K562 (cell line): ENCODE measurements around the gene THADA. TPM values are rescaled to one million over a fixed set of nuclear protein-coding genes. Genes with fewer than 3 reads are reported as not detected.
A peak's percentile ranks its signal among the peaks of the same experiment; 100 is the strongest.

ENCODE experiments used
- ATAC-seq: fragments of 200-7000 bp; cut with Tn5 transposase; 3 replicates; pipeline ENCODE4 v1.9.1; 2020; ENCODE audit warnings: moderate library complexity
- BruUV-seq: library from RNA; stranded (reverse); fragments of 400-500 nt; replicated peaks from 2 replicates; lab custom pipeline; 2021; lab: Mats Ljungman, UMichigan
- CTCF ChIA-PET: fragments of 300-600 bp; formaldehyde crosslinking; extraction: SDS; loops from one replicate; lab custom pipeline; 2021; ENCODE audit warnings: low intra/inter-chr PET ratio; lab: Yijun Ruan, JAX
- POLR2A ChIA-PET: fragments of 300-600, 350-650 bp; sonication (Branson Sonifier 250); formaldehyde crosslinking; extraction: SDS; loops from one replicate; lab custom pipeline; 2021; ENCODE audit warnings: antibody characterized with exemption, inconsistent platforms; lab: Yijun Ruan, JAX
- DNase-seq, 4 experiments: peaks; one replicate each; pipeline versions ENCODE4 v3.0.0 to v3.0.0-alpha.2; 2011 to 2018; ENCODE audit warnings: low spot score in 3 of 4, mixed read lengths in 3 of 4; ENCODE audit errors: extremely low read depth in 1 of 4
- FAIRE-seq: peaks from 2 replicates; lab custom pipeline; 2011; peaks lifted over from hg19 to GRCh38; lab: Jason Lieb, UNC
- H2AFZ ChIP-seq: 2 replicates; pipeline ENCODE4 v1.6.0; 2011; ENCODE audit warnings: low read depth, low read length, control low read depth, inconsistent platforms
- H3K27ac ChIP-seq: fragments of 200-600 bp; 3 replicates; pipeline ENCODE4 v1.8.0; 2011; ENCODE audit warnings: low read depth, mild to moderate bottlenecking, control low read depth, inconsistent platforms, low read length, moderate library complexity, mixed read lengths; ENCODE audit errors: extremely low read depth
- H3K27me3 ChIP-seq, 2 experiments: fragments of 300-600 bp in 1 of 2; 2 replicates in 1 of 2; 3 replicates in 1 of 2; pipeline versions ENCODE4 v1.6.0 to v1.8.0; 2011; ENCODE audit warnings: inconsistent platforms in 2 of 2, low read length in 2 of 2, mild to moderate bottlenecking in 1 of 2, mixed read lengths in 1 of 2, moderate library complexity in 1 of 2; ENCODE audit not compliant: control insufficient read depth in 2 of 2, insufficient read depth in 2 of 2
- H3K36me3 ChIP-seq: fragments of 300-600 bp; 3 replicates; pipeline ENCODE4 v1.8.0; 2011; ENCODE audit warnings: mild to moderate bottlenecking, low read length, inconsistent platforms; ENCODE audit not compliant: control insufficient read depth, insufficient read depth
- H3K4me1 ChIP-seq, 2 experiments: fragments of 200-600 bp in 1 of 2; replicated peaks in 1 of 2; 2 replicates in 1 of 2; 3 replicates in 1 of 2; pipeline versions ENCODE4 v1.5.1 to v1.8.0; 2011; ENCODE audit warnings: inconsistent platforms in 2 of 2, low read length in 2 of 2, mild to moderate bottlenecking in 1 of 2, mixed read lengths in 1 of 2, moderate library complexity in 1 of 2; ENCODE audit not compliant: control insufficient read depth in 2 of 2, insufficient read depth in 2 of 2
- H3K4me2 ChIP-seq: 2 replicates; pipeline ENCODE4 v1.6.1; 2011; ENCODE audit warnings: low read length, control low read depth, inconsistent platforms, mixed read lengths; ENCODE audit not compliant: insufficient read depth
- H3K4me3 ChIP-seq: fragments of 200-600 bp; sonication (generic), shearing (Covaris generic); 2 replicates; pipeline ENCODE4 v1.5.1; 2016; ENCODE audit warnings: control low read depth, inconsistent platforms
- H3K79me2 ChIP-seq: fragments of 200-600 bp; 3 replicates; pipeline ENCODE4 v1.8.0; 2011; ENCODE audit warnings: low read length, inconsistent platforms; ENCODE audit not compliant: control insufficient read depth, insufficient read depth
- H3K9ac ChIP-seq, 2 experiments: 2 replicates each; pipeline versions ENCODE4 v1.6.0 to v1.6.1; 2011; ENCODE audit warnings: low read depth in 2 of 2, low read length in 2 of 2, control low read depth in 1 of 2, inconsistent platforms in 1 of 2, mild to moderate bottlenecking in 1 of 2, mixed read lengths in 1 of 2; ENCODE audit not compliant: insufficient read depth in 1 of 2
- H3K9me1 ChIP-seq: one replicate; pipeline ENCODE4 v1.6.0; 2011; ENCODE audit warnings: inconsistent platforms, mild to moderate bottlenecking, low read length, moderate library complexity; ENCODE audit not compliant: control insufficient read depth, insufficient read depth
- H3K9me3 ChIP-seq: replicated peaks from 2 replicates; pipeline ENCODE4 v1.5.1; 2011; ENCODE audit warnings: low read depth, low read length, inconsistent platforms; ENCODE audit not compliant: control insufficient read depth, insufficient read depth
- H4K20me1 ChIP-seq: replicated peaks from 2 replicates; pipeline ENCODE4 v1.6.1; 2011; ENCODE audit warnings: low read length, inconsistent platforms, mixed read lengths; ENCODE audit not compliant: control insufficient read depth, insufficient read depth
- ADNP ChIP-seq: fragments of 200-800 bp; sonication (Bioruptor generic); IDR thresholded peaks from 2 replicates; pipeline ENCODE4 v1.6.1; 2016; ENCODE audit warnings: missing genetic modification characterization, missing compliant biosample characterization
- BCOR ChIP-seq: fragments of 450-650 bp; IDR thresholded peaks from 2 replicates; pipeline ENCODE4 v1.6.1; 2016
- CBFA2T3 ChIP-seq: fragments of 450-650 bp; IDR thresholded peaks from 2 replicates; pipeline ENCODE4 v1.6.1; 2017
- CBX1 ChIP-seq: sonication (generic); IDR thresholded peaks from 2 replicates; pipeline ENCODE4 v1.6.1; 2016; ENCODE audit warnings: antibody characterized with exemption, low read depth, mild to moderate bottlenecking
- CBX3 ChIP-seq, 2 experiments: IDR thresholded peaks; 1 replicate in 1 of 2; 2 replicates in 1 of 2; pipeline ENCODE4 v1.6.1; 2012; ENCODE audit warnings: inconsistent platforms in 2 of 2, low read length in 2 of 2, borderline replicate concordance in 1 of 2, control low read depth in 1 of 2
- CHD4 ChIP-seq: fragments of 200-600 bp; sonication (generic); IDR thresholded peaks from 3 replicates; pipeline ENCODE4 v1.6.1; 2012; ENCODE audit warnings: low read depth, mild to moderate bottlenecking, mixed read lengths, low read length, inconsistent platforms; ENCODE audit not compliant: insufficient read depth, insufficient replicate concordance, poor library complexity, severe bottlenecking
- CTCFL ChIP-seq: IDR thresholded peaks from 2 replicates; pipeline ENCODE4 v1.6.1; 2011; ENCODE audit warnings: borderline replicate concordance, low read depth, mild to moderate bottlenecking, moderate library complexity, low read length; ENCODE audit not compliant: insufficient read depth, poor library complexity, severe bottlenecking
- FOS ChIP-seq: IDR thresholded peaks from 3 replicates; pipeline ENCODE4 v1.6.1; 2011; ENCODE audit not compliant: insufficient read length; ENCODE audit errors: extremely low read depth
- GTF2E2 ChIP-seq: fragments of 200-800 bp; sonication (Bioruptor generic); IDR thresholded peaks from 2 replicates; pipeline ENCODE4 v1.6.1; 2016; ENCODE audit warnings: missing genetic modification characterization, missing compliant biosample characterization
- HDAC1 ChIP-seq, 2 experiments: fragments of 450-650 bp; IDR thresholded peaks; 2 replicates each; pipeline ENCODE4 v1.6.1; 2016 to 2017; ENCODE audit warnings: inconsistent platforms in 1 of 2, mild to moderate bottlenecking in 1 of 2, moderate library complexity in 1 of 2
- HDAC2 ChIP-seq: fragments of 450-650 bp; IDR thresholded peaks from 2 replicates; pipeline ENCODE4 v1.6.1; 2016; ENCODE audit warnings: mild to moderate bottlenecking
- PTBP1 ChIP-seq: fragments of 200-400 bp; formaldehyde crosslinking; IDR thresholded peaks from 2 replicates; pipeline ENCODE4 v1.6.1; 2017; ENCODE audit warnings: low read depth, low read length
- RAD21 ChIP-seq, 2 experiments: fragments of 250-450 bp in 1 of 2; fragments of 450-650 bp in 1 of 2; sonication (Bioruptor Pico) in 1 of 2; formaldehyde crosslinking in 1 of 2; IDR thresholded peaks in 1 of 2; conservative IDR thresholded peaks in 1 of 2; 2 replicates each; pipeline versions ENCODE4 v1.4.0 to v1.8.0; 2020 to 2022; ENCODE audit warnings: mild to moderate bottlenecking in 2 of 2, moderate library complexity in 1 of 2
- RCOR1 ChIP-seq, 2 experiments: IDR thresholded peaks; 2 replicates each; pipeline ENCODE4 v1.6.1; 2012; ENCODE audit warnings: low read depth in 2 of 2, low read length in 2 of 2, borderline replicate concordance in 1 of 2, improper control_type of control experiment in 1 of 2
- SMAD2 ChIP-seq: fragments of 150-350 bp; IDR thresholded peaks from 2 replicates; pipeline ENCODE4 v1.6.1; 2014; ENCODE audit warnings: low read depth, mild to moderate bottlenecking, low read length
- TCF3 ChIP-seq: sonication (generic); formaldehyde crosslinking; IDR thresholded peaks from 2 replicates; pipeline ENCODE4 v1.4.0; 2020; ENCODE audit warnings: mild to moderate bottlenecking, missing genetic modification reagents
- ZFP36 ChIP-seq: fragments of 150-350 bp; IDR thresholded peaks from 2 replicates; pipeline ENCODE4 v1.6.1; 2018; ENCODE audit warnings: low read length, low read depth; ENCODE audit not compliant: partially characterized antibody
- ZNF263 ChIP-seq: sonication (generic); formaldehyde crosslinking; IDR thresholded peaks from 2 replicates; pipeline ENCODE4 v1.8.0; 2022; ENCODE audit warnings: mild to moderate bottlenecking, missing genetic modification reagents, borderline replicate concordance
- ZNF436 ChIP-seq: fragments of 250-450, 450-650 bp; sonication (Bioruptor Pico); formaldehyde crosslinking; IDR thresholded peaks from 2 replicates; pipeline ENCODE4 v1.7.0; 2020; ENCODE audit warnings: mild to moderate bottlenecking
- WGBS: fragments of 100-300 bp; shearing (Covaris generic); methylation state at CpG from one replicate; pipeline ENCODE4 v1.1.6; 2016; ENCODE audit warnings: low coverage, mixed read lengths; ENCODE audit not compliant: insufficient coverage; ENCODE audit errors: missing lambda C conversion rate; 5-methylcytosine and 5-hydroxymethylcytosine counted together
- in situ Hi-C: fragments of 300-500 bp; cut with MboI; formaldehyde crosslinking; loops from 4 replicates; pipeline ENCODE4 v1.15.0; 2018; ENCODE audit warnings: inconsistent platforms, mixed read lengths
- intact Hi-C: fragments of 100-400 bp; cut with micrococcal nuclease; formaldehyde crosslinking; loops from 2 replicates; pipeline ENCODE4 v1.14.2; 2022
- polyA plus RNA-seq, 8 experiments: library from polyadenylated mRNA; depleted of rRNA in 4 of 8; stranded (reverse) in 5 of 8; unstranded in 3 of 8; fragments of >200 nt; fragmentation: Nextera tagmentation in 2 of 8; fragmentation: Illumina TruSeq in 1 of 8; extraction: Ambion mirVana in 2 of 8; extraction: Trizol in 1 of 8; gene quantifications; 2 replicates each; pipeline versions ENCODE4 v1.2.1 to v1.2.3, GENCODE V29; 2011 to 2014; ENCODE audit warnings: inconsistent platforms in 1 of 8, missing spikeins in 1 of 8
- total RNA-seq, 7 experiments: library from RNA; depleted of rRNA in 6 of 7; stranded (reverse); fragments of >200 nt in 6 of 7; fragmentation: Illumina TruSeq in 2 of 7; extraction: Trizol in 2 of 7; gene quantifications; 2 replicates each; pipeline versions ENCODE4 v1.2.1 to v1.2.3, GENCODE V29; 2011 to 2021; ENCODE audit warnings: low replicate concordance in 1 of 7

The THADA gene
- total and polyA plus RNA-seq, 9 of the 15 experiments (the other 6 are each of a cell fraction or from before 2014, with no cell fraction given) = 17.8 to 34.7 (median 31.9) TPM

DNA sequence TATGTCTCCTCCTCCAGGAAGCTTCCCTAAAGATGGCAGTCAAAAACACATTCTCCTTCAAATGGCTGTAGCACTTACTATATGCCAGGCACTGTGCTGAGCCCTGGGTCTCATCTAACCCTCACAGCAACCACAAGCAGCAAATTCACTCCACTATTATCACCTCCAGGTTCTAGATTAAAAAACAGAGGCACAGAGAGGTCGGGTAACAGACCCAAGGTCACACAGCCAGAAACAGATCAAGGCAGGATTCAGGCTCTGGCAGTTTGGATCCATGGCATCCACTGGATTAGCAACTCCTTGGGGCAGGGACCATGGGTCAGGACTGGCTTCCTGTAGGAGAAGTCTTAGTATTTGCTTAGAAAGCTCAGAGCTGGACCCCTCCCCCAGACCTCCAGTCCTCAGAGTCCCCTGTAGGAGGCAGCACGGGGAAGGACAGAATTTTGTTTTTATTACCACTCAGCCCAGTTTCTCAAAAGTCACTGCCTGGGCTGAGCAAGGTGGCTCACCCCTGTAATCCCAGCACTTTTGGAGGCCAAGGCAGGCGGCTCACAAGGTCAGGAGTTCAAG, 403.8 kb downstream of the THADA start:
- Histone ChIP-seq H3K9ac (peak overlapping the region; percentile 52 to 90; a peak in 3 of 4 replicates), H2AFZ (peak overlapping the region; percentile 88; the same call in 1 of the 2 replicates), H3K36me3 (no peaks in the 10 kb centered on the region), H3K4me1 (peaks cover 65 to 78% of the 10 kb centered on the region in 2 experiments), H3K27ac (peak overlapping the region; percentile 82), H4K20me1 (no peaks in the 10 kb centered on the region), H3K4me3 (no peak overlapping the region), H3K79me2 (no peaks in the 10 kb centered on the region), H3K27me3 (no peaks in the 10 kb centered on the region), H3K4me2 (no peak overlapping the region), H3K9me3 (no peaks in the 10 kb centered on the region), H3K9me1 (no peaks in the 10 kb centered on the region)
- CTCF ChIA-PET = no interaction called here
- DNase-seq = peak in 2 of 4 experiments; percentile 43
- intact Hi-C loops = no loop called here
- POLR2A ChIA-PET = interaction anchor here (0.6 to 1.3 kb wide), 7 partner anchors 13 to 32 kb away, joined by 3 to 8 read pairs (median 4); no protein-coding TSS in a partner anchor
- in situ Hi-C loops = no loop called here
- FAIRE-seq = no peak
- peak; percentile 9; the same call in 1 of the 3 replicates for ATAC-seq
- WGBS = 44% methylated on average over 3 of the region's 3 CpGs
- no TSS peak for BruUV-seq
- 0 out of 2 replicates have a peak, but pooled peaks have one; percentile 21 for TF ChIP-seq TCF3
- 0 out of 4 replicates have a peak, but pooled peaks of 1 of the 2 experiments have one; percentile 29 for TF ChIP-seq HDAC1 (IDR thresholded peaks at IDR 0.05)
- 0 out of 2 replicates have a peak, but pooled peaks have one; percentile 7 for TF ChIP-seq CBFA2T3
- no peak for TF ChIP-seq FOS
- 0 out of 2 replicates have a peak, but pooled peaks have one; percentile 29 for TF ChIP-seq ZNF436 (CRISPR knock-in tag)
- TF ChIP-seq ZFP36 = peak; percentile 94
- TF ChIP-seq ADNP (tag) = peak; percentile 80
- no peak for TF ChIP-seq GTF2E2
- TF ChIP-seq SMAD2 = no peak
- TF ChIP-seq CBX1 = 0 out of 2 replicates have a peak, but pooled peaks have one; percentile 65
- 0 out of 3 replicates have a peak, but pooled peaks of 1 of the 2 experiments have one; percentile 31 for TF ChIP-seq CBX3 (IDR thresholded peaks at IDR 0.05; ENCODE audit: borderline replicate concordance in 1 of 2, low read length in 2 of 2)
- no peak for TF ChIP-seq ZNF263 (CRISPR knock-in tag)
- TF ChIP-seq PTBP1 = 0 out of 2 replicates have a peak, but pooled peaks have one; percentile 21
- peak in 1 of 2 experiments; percentile 59; a peak in 1 of 4 replicates for TF ChIP-seq RCOR1 (IDR thresholded peaks at IDR 0.05; ENCODE audit: borderline replicate concordance in 1 of 2, low read depth in 2 of 2, low read length in 2 of 2)
- TF ChIP-seq HDAC2 = peak; percentile 89
- peak; percentile 26 for TF ChIP-seq CTCFL
- peak; percentile 96 for TF ChIP-seq BCOR
- peak; percentile 49 for TF ChIP-seq CHD4
- TF ChIP-seq RAD21 (CRISPR knock-in tag; conservative IDR thresholded peaks at IDR 0.05 in 1 of 2, IDR thresholded peaks at IDR 0.05 in 1 of 2) = peak in 1 of 2 experiments; percentile 20; a peak in 1 of 4 replicates
